ENCODE data around the gene TTC24. TPM values are rescaled to one million over a fixed set of nuclear protein-coding genes. Genes with fewer than 3 reads are reported as not detected.
"Not testable (repeated sequence)": the region's sequence is repeated elsewhere in the genome, so short reads cannot be mapped to it uniquely, and the experiment has no call there.

The TTC24 gene
- total and polyA plus RNA-seq, 10 of the 15 experiments (the other 5 are each of a cell fraction or from before 2014, with no cell fraction given), result 0.05 to 6.4 (median 2.9) TPM; not detected in 1

DNA sequence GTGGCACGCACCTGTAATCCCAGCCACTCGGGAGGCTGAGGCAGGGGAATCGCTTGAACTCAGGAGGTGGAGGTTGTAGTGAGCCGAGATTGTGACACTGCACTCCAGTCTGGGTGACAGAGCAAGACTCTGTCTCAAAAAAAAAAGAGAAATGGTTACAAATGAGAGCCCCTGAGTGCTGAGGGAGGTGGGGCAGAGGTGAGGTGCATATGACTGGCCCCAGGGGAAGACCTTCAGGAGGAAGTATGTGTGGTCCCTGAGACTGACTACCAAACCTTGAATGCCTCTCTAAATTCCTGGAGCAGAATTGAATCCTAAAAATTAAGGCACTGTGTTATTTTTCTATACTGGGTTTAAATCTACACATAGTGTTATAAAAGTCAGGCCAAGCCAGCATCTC is 27.8 kb downstream of the TTC24 start:
- in situ Hi-C loops (cut with MboI), result loop anchor here (5.0 to 10.0 kb wide), 2 partner anchors 153 to 220 kb away; no protein-coding TSS in a partner anchor
- POLR2A ChIA-PET; DNase-seq (ENCODE audit: low read depth, low spot score); H4K20me1 ChIP-seq (ENCODE audit: control insufficient read depth, insufficient read depth); H3K27ac ChIP-seq (ENCODE audit: control insufficient read depth, insufficient read depth); H3K4me3 ChIP-seq; BruUV-seq (replicated peaks); FAIRE-seq; H3K36me3 ChIP-seq (ENCODE audit: control insufficient read depth in 2 of 2, insufficient read depth in 2 of 2, low read length in 1 of 2); H3K4me1 ChIP-seq (ENCODE audit: control insufficient read depth, insufficient read depth, low read length); H3K9me3 ChIP-seq (replicated peaks; ENCODE audit: control insufficient read depth, insufficient read depth, low read length); H3K9ac ChIP-seq (ENCODE audit: control insufficient read depth, insufficient read depth, low read length); H3K27me3 ChIP-seq (replicated peaks in 1 of 2; ENCODE audit: control insufficient read depth in 2 of 2, insufficient read depth in 2 of 2, low read length in 1 of 2); H3K4me2 ChIP-seq (ENCODE audit: control insufficient read depth, insufficient read depth); H3K79me2 ChIP-seq (ENCODE audit: control insufficient read depth, insufficient read depth, low read length); H2AFZ ChIP-seq (ENCODE audit: control insufficient read depth, low read depth, low read length): not testable (repeated sequence)
- intact Hi-C loops (cut with micrococcal nuclease; ENCODE audit: unreplicated experiment), result loop anchor here (10.0 kb wide), 1 partner anchor 123 kb away; no protein-coding TSS in a partner anchor
- WGBS (ENCODE audit: insufficient coverage, insufficient replicate concordance, low lambda C conversion rate, missing lambda C conversion rate), result 18% methylated on average over 4 of the region's 4 CpGs
- RAD21 ChIA-PET (ENCODE audit: unreplicated experiment), result interaction anchor here (0.8 to 2.1 kb wide), 11 partner anchors 16 to 222 kb away, joined by 3 to 12 read pairs (median 8); partner anchors contain the start of gene NAXE
- SMC1A ChIA-PET (ENCODE audit: uncharacterized antibody, unreplicated experiment), result interaction anchor here (0.9 to 2.1 kb wide), 9 partner anchors 15 to 227 kb away, joined by 3 to 23 read pairs (median 8); partner anchors contain the start of gene NAXE
- peak; percentile 28 for ATAC-seq
- CTCF ChIA-PET, result interaction anchor here (0.6 to 2.1 kb wide), 21 partner anchors 9 to 222 kb away, joined by 3 to 40 read pairs (median 11); partner anchors contain the start of genes HAPLN2, IQGAP3, NAXE and TTC24
- peak; percentile 18 for TF ChIP-seq MEF2B (IDR thresholded peaks at IDR 0.05; ENCODE audit: partially characterized antibody, poor library complexity, severe bottlenecking)

DNA sequence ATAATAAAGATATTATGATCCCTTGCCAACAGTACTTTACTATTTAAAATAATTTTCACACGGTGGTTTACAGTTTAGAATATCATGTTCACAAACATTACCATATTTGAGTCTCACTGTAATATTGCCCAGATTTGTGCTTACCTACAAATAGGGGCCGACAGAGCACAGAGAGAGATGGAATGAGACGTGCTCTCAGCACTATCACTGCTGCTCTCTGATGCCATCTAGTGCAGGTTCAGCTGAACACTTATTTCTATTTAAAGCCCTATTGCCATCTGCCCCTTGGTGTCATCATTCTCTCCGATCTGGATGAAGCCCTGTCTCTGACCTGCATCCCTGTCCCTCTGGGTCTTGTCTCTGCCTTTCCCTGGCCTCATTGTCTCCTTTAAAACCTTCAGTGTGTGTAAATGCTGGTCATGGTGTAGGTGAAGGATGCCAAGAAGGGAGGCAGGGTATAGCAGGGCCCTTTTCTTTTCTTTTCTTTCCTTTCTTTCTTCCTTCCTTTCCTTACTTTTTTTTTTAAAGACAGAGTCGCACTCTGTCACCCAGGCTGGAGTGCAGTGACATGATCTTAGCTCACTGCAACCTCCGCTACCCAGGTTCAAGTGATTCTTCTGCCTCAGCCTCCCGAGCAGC is 28.6 kb downstream of the TTC24 start:
- Histone ChIP-seq H4K20me1 (ENCODE audit: control insufficient read depth, insufficient read depth) (no peaks in the 10 kb centered on the region), H3K27me3 (replicated peaks in 1 of 2; ENCODE audit: control insufficient read depth in 2 of 2, insufficient read depth in 2 of 2, low read length in 1 of 2) (peaks cover 0 to 3% of the 10 kb centered on the region in 2 experiments; a peak in 2 of 4 replicates), H3K4me3 (no peak overlapping the region), H3K4me1 (ENCODE audit: control insufficient read depth, insufficient read depth, low read length) (0 out of 2 replicates have a peak, but pooled peaks cover 4% of the 10 kb centered on the region), H3K27ac (ENCODE audit: control insufficient read depth, insufficient read depth) (no peak overlapping the region), H3K9ac (ENCODE audit: control insufficient read depth, insufficient read depth, low read length) (no peak overlapping the region), H3K36me3 (ENCODE audit: control insufficient read depth in 2 of 2, insufficient read depth in 2 of 2, low read length in 1 of 2) (no peaks in the 10 kb centered on the region), H3K9me3 (replicated peaks; ENCODE audit: control insufficient read depth, insufficient read depth, low read length) (no peaks in the 10 kb centered on the region), H2AFZ (ENCODE audit: control insufficient read depth, low read depth, low read length) (no peak overlapping the region), H3K4me2 (ENCODE audit: control insufficient read depth, insufficient read depth) (no peak overlapping the region), H3K79me2 (ENCODE audit: control insufficient read depth, insufficient read depth, low read length) (no peaks in the 10 kb centered on the region)
- TF ChIP-seq YY1 (IDR thresholded peaks at IDR 0.05; ENCODE audit: low read depth, low read length) (peak; percentile 65; the same call in 1 of the 2 replicates), MYB (IDR thresholded peaks at IDR 0.05; ENCODE audit: borderline replicate concordance, low read depth, low read length) (no peak), SMC3 (IDR thresholded peaks at IDR 0.05; ENCODE audit: borderline replicate concordance, low read length) (peak; percentile 95), SMARCA5 (IDR thresholded peaks at IDR 0.05) (peak; percentile 71; the same call in 1 of the 2 replicates), CTCF (IDR thresholded peaks at IDR 0.05 in 2 of 3, conservative IDR thresholded peaks at IDR 0.05 in 1 of 3; ENCODE audit: control insufficient read depth in 2 of 3, extremely low read depth in 1 of 3, insufficient read depth in 1 of 3, low read depth in 3 of 3, low read length in 3 of 3) (peak; percentile 75 to 93 (median 78)), RAD21 (IDR thresholded peaks at IDR 0.05; ENCODE audit: insufficient read depth, low read depth, low read length) (peak; percentile 80), MYC (IDR thresholded peaks at IDR 0.05; ENCODE audit: insufficient read depth, insufficient read length, insufficient replicate concordance, low read length, severe bottlenecking) (no peak), MEF2A (IDR thresholded peaks at IDR 0.05; ENCODE audit: insufficient read depth, low read depth, low read length) (0 out of 2 replicates have a peak, but pooled peaks have one; percentile 47)
- no TSS peak for BruUV-seq (replicated peaks)
- 10% methylated on average over 7 of the region's 7 CpGs for WGBS (ENCODE audit: insufficient coverage, insufficient replicate concordance, low lambda C conversion rate, missing lambda C conversion rate)
- ChIA-PET SMC1A (ENCODE audit: uncharacterized antibody, unreplicated experiment) (interaction anchor here (0.7 to 2.1 kb wide), 17 partner anchors 16 to 275 kb away, joined by 3 to 23 read pairs (median 6); partner anchors contain the start of genes MEF2D and NAXE), POLR2A (interaction anchor here (0.6 to 1.0 kb wide), 3 partner anchors 9 to 163 kb away, joined by 3 to 4 read pairs (median 3); no protein-coding TSS in a partner anchor), RAD21 (ENCODE audit: unreplicated experiment) (interaction anchor here (0.6 to 2.1 kb wide), 21 partner anchors 8 to 223 kb away, joined by 3 to 12 read pairs (median 4); partner anchors contain the start of gene NAXE), CTCF (interaction anchor here (0.6 to 2.1 kb wide), 40 partner anchors 8 to 249 kb away, joined by 3 to 40 read pairs (median 4); partner anchors contain the start of genes HAPLN2, IQGAP3, NAXE and TTC24)
- DNase-seq (ENCODE audit: low read depth, low spot score), result peak; percentile 62
- peak; percentile 95 for FAIRE-seq
- ATAC-seq, result peak; percentile 99
- in situ Hi-C loops (cut with MboI), result loop anchor here (5.0 to 10.0 kb wide), 2 partner anchors 153 to 221 kb away; no protein-coding TSS in a partner anchor
- intact Hi-C loops (cut with micrococcal nuclease; ENCODE audit: unreplicated experiment), result loop anchor here (1.0 to 10.0 kb wide), 4 partner anchors 24 to 223 kb away; no protein-coding TSS in a partner anchor

Data from GM12878 (cell line).